NCI-H2171 (cell line): ENCODE data around the gene CLEC4E.
"Not testable (repeated sequence)": the region's sequence is repeated elsewhere in the genome, so short reads cannot be mapped to it uniquely, and the experiment has no call there.

Experiments used
- DNase-seq: peaks from one replicate; lab custom pipeline; 2025; lab: John Stamatoyannopoulos, UW

CLEC4E gene

GRCh38 chr12:8537820-8538219, 2.9 kb downstream of the CLEC4E start:
- DNase-seq: not testable (repeated sequence)

GRCh38 chr12:8532045-8532444, 8.7 kb downstream of the CLEC4E start:
- no peak for DNase-seq

DNA sequence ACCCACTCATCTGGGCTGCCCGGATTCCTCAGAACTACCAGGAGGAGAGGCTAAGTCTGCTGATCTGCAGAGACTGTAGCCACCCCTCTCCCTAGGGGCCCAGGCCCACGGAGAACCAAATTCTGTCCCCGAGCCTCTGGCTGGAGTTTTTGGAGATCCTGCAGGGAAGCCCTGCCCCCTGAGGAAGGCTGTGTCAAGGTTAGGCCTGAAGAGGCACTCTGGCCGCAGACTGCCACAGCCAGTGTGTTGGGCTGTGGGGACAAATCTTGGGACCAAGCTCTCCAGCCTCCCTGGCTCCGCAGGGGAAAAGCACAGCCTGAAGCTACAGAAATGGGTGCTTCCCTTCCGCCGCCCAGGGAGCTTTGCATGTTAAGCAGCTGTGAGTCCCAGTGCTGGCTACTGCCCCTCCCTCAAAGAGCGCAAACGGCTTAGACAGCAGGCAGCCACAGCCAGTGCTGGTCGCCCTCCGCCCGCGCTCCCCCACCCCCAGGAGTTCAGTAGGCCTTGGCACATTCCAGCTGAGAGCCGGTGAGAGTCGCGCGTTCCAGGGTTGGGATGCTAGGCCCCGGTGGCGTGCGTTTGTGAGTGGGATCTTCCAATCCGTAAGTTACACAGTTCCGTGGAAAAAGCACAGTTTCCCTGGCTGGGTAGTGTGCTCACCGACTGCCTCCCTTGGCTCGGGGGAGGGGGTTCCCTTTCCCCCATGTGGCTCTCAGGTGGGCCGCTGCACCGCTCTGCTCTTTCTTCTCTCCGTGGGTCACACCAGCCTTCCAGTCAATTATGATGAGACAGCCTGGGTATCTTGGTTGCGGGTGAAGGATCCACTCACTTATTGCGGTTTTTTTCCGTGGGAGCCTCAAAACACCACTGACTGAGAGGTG, 13.2 kb downstream of the CLEC4E start:
- no peak for DNase-seq

- DNase-seq: no peak
Observed at GRCh38 chr12:8519171-8519570, 21.5 kb downstream of the CLEC4E start.

DNA sequence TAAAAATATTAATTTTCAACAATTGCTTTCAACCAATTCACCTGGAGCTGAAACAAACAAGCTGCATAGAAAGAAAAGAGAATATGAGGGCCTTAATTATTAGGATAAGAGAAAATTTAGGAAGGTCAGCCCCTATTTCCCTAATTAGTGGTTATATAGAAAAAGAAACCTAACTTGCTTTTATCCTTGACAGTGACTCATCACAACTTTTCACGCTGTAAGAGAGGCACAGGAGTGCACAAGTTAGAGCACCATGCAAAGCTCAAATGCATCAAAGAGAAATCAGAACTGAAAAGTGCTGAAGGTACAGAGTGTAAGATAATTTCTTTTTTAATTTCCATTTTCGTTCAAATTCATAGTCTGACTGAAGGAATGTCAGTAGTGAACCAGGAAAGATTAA, 22.7 kb downstream of the CLEC4E start:
- no peak for DNase-seq

DNA sequence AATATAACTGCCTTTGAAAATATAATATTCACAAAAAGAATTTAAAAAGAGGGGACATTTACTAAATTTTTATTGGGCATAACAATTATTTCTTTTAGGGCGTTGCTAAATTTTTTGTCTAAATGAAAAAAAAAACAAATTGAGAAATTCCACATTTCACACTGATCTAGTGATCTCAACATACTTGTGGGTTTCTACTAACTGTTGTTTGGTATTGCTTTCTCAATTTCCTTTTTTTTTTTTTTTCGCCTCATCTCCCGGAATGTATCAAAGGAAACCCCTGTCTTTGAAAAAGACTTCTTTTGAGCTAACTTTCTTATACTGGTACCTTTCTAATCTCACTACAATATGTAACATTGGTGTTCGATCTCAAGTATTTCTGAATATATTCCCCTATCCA, 27.4 kb downstream of the CLEC4E start, which contains the start of gene CLEC4D:
Gene CLEC4D, plus strand, starts transcription at position 248 of the 400 bp plus-strand sequence. CDS start 230 bp downstream, outside the sequence.
- no peak for DNase-seq

DNA sequence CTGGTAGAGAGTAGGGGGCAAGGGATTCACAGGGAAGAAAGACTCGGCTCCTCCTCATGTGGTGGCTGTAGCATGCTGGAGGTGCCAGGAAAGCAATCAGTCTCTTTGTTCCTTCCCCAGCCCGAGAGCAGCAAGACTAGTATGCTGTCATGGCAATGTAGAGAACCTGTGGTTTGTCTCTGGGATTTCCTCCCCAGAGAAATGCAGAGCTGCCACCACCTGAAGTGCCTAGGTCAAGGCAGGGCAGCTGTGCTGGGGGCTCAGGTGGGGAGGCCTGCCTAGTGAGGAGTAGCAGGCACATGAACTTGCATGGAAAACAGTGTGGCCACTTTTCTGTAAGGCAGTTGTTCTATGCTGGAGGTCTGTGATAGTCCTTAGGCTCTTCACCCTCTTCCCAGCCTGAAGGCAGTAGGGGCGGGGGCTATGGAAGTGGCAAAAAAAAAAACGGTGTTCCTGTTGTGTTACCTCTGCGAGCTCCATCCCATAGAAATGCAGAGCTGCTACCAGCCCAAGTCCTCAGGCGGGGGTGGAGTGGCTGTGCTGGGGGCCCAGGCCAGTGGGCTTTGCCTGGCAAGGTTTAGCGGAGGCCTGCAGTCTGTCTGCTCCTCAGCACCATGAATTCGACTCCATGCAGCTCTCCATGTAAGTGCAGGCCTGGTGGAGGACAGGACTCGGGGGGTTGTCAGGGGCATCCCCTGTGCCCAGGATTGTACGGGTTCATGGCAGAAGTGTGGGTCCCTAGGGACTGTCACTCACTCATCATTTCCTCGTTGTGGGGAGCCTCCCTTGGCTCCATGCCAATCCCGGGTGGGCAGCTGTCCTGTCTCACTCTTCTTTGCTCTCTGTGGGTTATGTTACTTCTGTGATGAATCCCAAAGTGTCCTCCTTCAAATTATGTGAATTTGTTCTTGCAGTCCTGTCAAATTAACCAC, 31.5 kb downstream of the CLEC4E start:
- peak; percentile 25 for DNase-seq

GRCh38 chr12:8508223-8508622, 32.5 kb downstream of the CLEC4E start:
- DNase-seq: no peak

- no peak for DNase-seq
Observed at GRCh38 chr12:8507596-8507995, 33.1 kb downstream of the CLEC4E start.

DNA sequence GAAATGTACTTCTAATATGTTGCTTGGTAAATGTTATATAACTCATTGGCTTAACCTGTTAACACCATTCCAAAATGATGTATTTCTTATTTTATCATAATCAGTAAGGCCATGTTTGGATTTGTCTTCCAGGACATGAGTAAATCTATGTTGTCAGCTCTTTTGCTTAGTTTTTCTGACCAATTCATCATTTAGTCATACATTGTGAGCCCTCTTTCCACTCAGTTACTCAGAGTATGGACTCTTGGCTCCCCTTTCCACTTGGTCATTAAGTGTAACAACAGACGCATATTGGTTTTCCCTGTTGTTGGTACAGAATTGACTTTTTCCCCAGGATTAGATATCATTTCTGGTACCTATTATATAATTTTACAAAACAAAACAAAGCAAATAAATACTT, 36.4 kb downstream of the CLEC4E start:
- no peak for DNase-seq

DNA sequence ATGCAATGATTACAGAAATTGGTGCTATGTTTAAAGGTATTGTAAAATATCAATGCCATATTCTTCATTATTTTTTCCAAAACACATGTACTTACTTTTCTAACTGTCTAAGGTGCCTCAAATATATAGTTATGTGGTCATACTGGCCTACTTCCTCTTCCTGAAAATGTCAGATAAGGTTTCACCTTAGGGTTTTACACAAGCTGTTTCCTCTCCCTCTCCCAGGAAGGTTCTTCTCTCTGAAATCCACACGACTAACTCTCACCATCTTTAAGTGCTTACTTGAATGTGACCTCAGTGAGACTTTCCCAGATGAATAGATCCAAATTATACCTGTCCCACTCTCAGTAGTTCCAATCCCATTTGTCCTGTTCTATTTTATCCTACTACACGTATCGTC, 39.0 kb downstream of the CLEC4E start:
- no peak for DNase-seq

DNA sequence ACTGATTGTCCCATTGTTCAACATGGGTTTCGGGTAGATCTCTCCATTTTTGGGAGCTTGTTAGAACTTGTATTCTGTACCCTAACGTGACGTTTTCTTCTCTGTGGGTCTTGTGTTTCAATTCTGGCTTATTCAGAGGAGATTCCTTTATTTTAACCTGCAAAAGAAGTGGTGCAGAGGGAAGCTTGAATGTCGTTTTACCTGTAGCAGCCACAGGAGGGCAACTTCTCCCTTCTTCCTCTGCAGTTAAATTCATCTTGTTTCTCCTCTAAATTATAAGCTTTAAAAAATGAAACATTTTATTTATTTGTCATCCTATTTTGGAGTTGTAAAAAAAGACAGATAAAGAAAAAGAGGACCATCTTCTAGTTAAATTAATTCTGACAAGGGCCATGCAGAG, 41.1 kb downstream of the CLEC4E start:
- DNase-seq: no peak

GRCh38 chr12:8496074-8496473, 44.6 kb downstream of the CLEC4E start:
- DNase-seq: not testable (repeated sequence)

- not testable (repeated sequence) for DNase-seq
Observed at GRCh38 chr12:8495671-8496070, 45.0 kb downstream of the CLEC4E start.

GRCh38 chr12:8493084-8493483, 47.6 kb downstream of the CLEC4E start:
- DNase-seq: no peak

- DNase-seq: no peak
Observed at GRCh38 chr12:8491646-8492530, 48.8 kb downstream of the CLEC4E start.
